ENCODE measurements around the gene ARID3B. TPM values are rescaled to one million over a fixed set of nuclear protein-coding genes. Genes with fewer than 3 reads are reported as not detected.

ARID3B gene
- total and polyA plus RNA-seq, 7 donors, result 1.8 to 5.5 (median 3.0) TPM

DNA sequence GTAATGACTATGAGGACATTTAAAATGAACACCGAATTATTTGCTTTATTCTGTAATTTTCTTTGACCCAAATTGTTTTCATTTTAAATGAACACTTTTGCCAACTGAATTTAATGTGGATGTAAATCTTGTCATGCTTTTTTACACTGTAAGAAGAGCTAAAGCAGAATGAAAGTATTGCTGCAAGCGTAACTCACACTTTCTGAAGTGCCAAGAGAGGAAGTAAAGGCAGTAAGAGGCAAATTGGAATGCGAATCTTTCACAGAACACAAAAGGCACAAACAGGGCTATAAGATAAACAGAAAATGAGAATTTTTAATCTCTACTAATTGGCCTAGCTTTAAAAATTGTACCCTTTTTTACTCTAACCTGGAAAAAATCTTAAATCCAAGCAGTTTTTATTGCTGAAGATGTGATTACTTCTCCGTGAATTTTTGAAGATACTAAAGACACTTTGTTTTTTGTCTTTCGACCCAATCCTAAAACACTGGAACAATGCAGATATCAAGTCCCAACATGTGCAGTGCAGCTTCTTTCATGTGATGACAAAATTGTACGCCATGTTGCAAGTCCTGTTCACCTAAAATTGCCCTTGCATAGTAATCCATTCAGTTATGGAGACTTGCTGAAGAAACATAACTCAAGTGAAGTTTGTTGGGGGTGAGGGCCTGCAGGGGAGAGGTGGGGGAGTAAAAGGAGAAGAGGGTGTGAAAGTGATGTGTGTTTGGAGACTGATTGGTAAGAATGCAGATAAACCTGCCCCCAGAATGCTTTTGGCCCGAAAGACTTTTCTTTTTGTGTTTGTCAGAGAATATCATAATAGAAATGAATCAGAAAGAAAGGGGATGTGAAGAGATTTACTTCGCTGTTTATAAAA lies 1.4 kb downstream of the ARID3B start:
- Histone ChIP-seq H3K36me3 (ENCODE audit: insufficient read depth in 1 of 2, low read depth in 1 of 2) (no peaks in the 10 kb centered on the region), H3K4me1 (peaks cover 37% of the 10 kb centered on the region), H3K27ac (peak overlapping the region; percentile 48), H3K4me3 (peak overlapping the region; percentile 93), H3K9me3 (no peaks in the 10 kb centered on the region), H3K27me3 (ENCODE audit: insufficient read depth in 3 of 3, low read length in 2 of 3) (no peaks in the 10 kb centered on the region)
- TF ChIP-seq CTCF (IDR thresholded peaks at IDR 0.05), result no peak
- 69 to 84% (median 72%) methylated on average over 8 of the region's 8 CpGs for WGBS, 3 donors
- ATAC-seq (no peak), DNase-seq (no peak)
- intact Hi-C loops (cut with DNase I), result loop anchor here (2.0 to 10.0 kb wide), 3 partner anchors 70 to 78 kb away; partner anchors contain the start of genes CLK3 (in 1 of the 2) and UBL7 (in 1 of the 2)

DNA sequence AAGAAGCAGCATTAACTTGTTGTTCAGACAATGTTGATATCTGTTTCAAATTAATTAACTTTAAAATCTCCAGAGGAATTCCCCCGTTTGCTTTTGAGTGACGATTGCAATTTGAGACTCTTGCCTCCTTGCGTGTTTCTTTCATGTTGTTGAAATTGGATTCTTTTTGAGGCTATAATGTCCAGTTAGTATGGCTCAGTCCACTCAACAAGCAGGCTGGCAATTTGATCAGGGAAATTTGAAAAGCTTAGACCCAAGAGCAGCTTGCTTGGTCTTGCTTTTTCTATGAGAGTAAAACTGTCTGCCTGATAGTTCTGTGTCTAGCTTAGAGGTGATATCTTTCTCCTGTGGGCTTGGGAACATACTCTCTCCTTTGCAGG lies 2.0 kb downstream of the ARID3B start:
- intact Hi-C loops (cut with DNase I), result loop anchor here (2.0 to 10.0 kb wide), 3 partner anchors 69 to 78 kb away; partner anchors contain the start of genes CLK3 (in 1 of the 2) and UBL7 (in 1 of the 2)
- H3K4me1 ChIP-seq, result peaks cover 40% of the 10 kb centered on the region

GRCh38 chr15:74543583-74543982 lies 2.6 kb downstream of the ARID3B start:
- DNase-seq (no peak), ATAC-seq (no peak)
- Histone ChIP-seq H3K4me3 (no peak overlapping the region), H3K4me1 (peaks cover 40% of the 10 kb centered on the region), H3K27me3 (ENCODE audit: insufficient read depth in 3 of 3, low read length in 2 of 3) (no peaks in the 10 kb centered on the region), H3K9me3 (no peaks in the 10 kb centered on the region), H3K27ac (no peak overlapping the region), H3K36me3 (ENCODE audit: insufficient read depth in 1 of 2, low read depth in 1 of 2) (no peaks in the 10 kb centered on the region)
- TF ChIP-seq CTCF (IDR thresholded peaks at IDR 0.05), result no peak
- intact Hi-C loops (cut with DNase I), result loop anchor here (2.0 to 10.0 kb wide), 3 partner anchors 69 to 79 kb away; partner anchors contain the start of genes CLK3 (in 1 of the 2) and UBL7 (in 1 of the 2)
- WGBS, 3 donors, result 68 to 80% (median 74%) methylated on average over 3 of the region's 3 CpGs

More for the DNA sequence above, 2.0 kb downstream of the ARID3B start:
- DNase-seq (no peak), ATAC-seq (no peak)
- 41 to 70% (median 44%) methylated on average over 3 of the region's 3 CpGs for WGBS, 3 donors
- Histone ChIP-seq H3K36me3 (ENCODE audit: insufficient read depth in 1 of 2, low read depth in 1 of 2) (no peaks in the 10 kb centered on the region), H3K27ac (no peak overlapping the region), H3K9me3 (no peaks in the 10 kb centered on the region), H3K27me3 (ENCODE audit: insufficient read depth in 3 of 3, low read length in 2 of 3) (no peaks in the 10 kb centered on the region), H3K4me3 (no peak overlapping the region)
- TF ChIP-seq CTCF (IDR thresholded peaks at IDR 0.05), result no peak

DNA sequence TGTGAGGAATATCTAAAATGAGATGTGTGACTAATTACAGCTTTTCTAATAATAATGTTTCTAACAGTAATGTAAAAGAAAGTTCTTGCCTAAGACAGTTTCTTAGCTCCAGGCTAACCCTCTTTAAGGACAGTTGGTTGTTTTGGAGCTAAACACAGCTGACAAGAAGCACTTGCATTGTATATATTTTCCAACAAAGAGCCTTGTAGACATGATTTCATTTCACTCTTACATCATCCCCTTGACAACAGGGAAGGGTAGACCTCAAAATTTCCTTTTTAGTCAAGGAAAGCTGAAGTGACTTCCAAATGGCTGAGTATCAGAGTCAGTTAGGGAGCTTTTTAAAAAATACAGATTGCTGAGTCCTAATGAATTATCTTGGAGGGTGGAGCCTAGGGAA lies 4.1 kb downstream of the ARID3B start:
- no peak overlapping the region for H3K27ac ChIP-seq
- H3K36me3 ChIP-seq (ENCODE audit: insufficient read depth in 1 of 2, low read depth in 1 of 2), result no peaks in the 10 kb centered on the region
- no peaks in the 10 kb centered on the region for H3K9me3 ChIP-seq
- ATAC-seq (no peak), DNase-seq (no peak)
- intact Hi-C loops (cut with DNase I), result loop anchor here in 1 of 2 donors (10.0 kb wide), 1 partner anchor 80 kb away; the partner anchor contains the start of gene UBL7
- H3K27me3 ChIP-seq (ENCODE audit: insufficient read depth in 3 of 3, low read length in 2 of 3), result no peaks in the 10 kb centered on the region
- peaks cover 37% of the 10 kb centered on the region for H3K4me1 ChIP-seq
- no peak overlapping the region for H3K4me3 ChIP-seq
- no peak for TF ChIP-seq CTCF (IDR thresholded peaks at IDR 0.05)

All from psoas muscle (tissue), 8 donors.